ENCODE results near the gene AMER3.

AMER3 gene

GRCh38 chr2:130790804-130791616 is 35.7 kb downstream of the AMER3 start:
- H3K79me2 ChIP-seq (ENCODE audit: low read length), result no peaks in the 10 kb centered on the region
- no peaks in the 10 kb centered on the region for H3K4me1 ChIP-seq (ENCODE audit: low read length)
- H2AFZ ChIP-seq (ENCODE audit: low read length), result peak overlapping the region; percentile 51; the same call in 1 of the 2 replicates
- H3F3A ChIP-seq (ENCODE audit: insufficient read depth, low read length), result no peaks in the 10 kb centered on the region
- no peak overlapping the region for H3K27ac ChIP-seq (ENCODE audit: low read length)
- no peak overlapping the region for H3K9ac ChIP-seq (ENCODE audit: low read length)
- no peak overlapping the region for H3K4me2 ChIP-seq (ENCODE audit: low read depth, low read length)
- DNase-seq, result no peak
- TF ChIP-seq EZH2 (optimal IDR thresholded peaks at IDR 0.05; ENCODE audit: low read depth, low read length) (no peak), EZH2phosphoT487 (IDR thresholded peaks at IDR 0.05; ENCODE audit: low read length) (no peak)
- TF ChIP-seq, protein P1, sequence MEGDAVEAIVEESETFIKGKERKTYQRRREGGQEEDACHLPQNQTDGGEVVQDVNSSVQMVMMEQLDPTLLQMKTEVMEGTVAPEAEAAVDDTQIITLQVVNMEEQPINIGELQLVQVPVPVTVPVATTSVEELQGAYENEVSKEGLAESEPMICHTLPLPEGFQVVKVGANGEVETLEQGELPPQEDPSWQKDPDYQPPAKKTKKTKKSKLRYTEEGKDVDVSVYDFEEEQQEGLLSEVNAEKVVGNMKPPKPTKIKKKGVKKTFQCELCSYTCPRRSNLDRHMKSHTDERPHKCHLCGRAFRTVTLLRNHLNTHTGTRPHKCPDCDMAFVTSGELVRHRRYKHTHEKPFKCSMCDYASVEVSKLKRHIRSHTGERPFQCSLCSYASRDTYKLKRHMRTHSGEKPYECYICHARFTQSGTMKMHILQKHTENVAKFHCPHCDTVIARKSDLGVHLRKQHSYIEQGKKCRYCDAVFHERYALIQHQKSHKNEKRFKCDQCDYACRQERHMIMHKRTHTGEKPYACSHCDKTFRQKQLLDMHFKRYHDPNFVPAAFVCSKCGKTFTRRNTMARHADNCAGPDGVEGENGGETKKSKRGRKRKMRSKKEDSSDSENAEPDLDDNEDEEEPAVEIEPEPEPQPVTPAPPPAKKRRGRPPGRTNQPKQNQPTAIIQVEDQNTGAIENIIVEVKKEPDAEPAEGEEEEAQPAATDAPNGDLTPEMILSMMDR (IDR thresholded peaks at IDR 0.05; ENCODE audit: low read length), result no peak
- H3K9me3 ChIP-seq (replicated peaks; ENCODE audit: insufficient read depth, low read length), result no peaks in the 10 kb centered on the region
- no peaks in the 10 kb centered on the region for H3K9me2 ChIP-seq (replicated peaks; ENCODE audit: insufficient read depth, low read length)
- H3K4me3 ChIP-seq (ENCODE audit: low read length), result no peak overlapping the region
- no peaks in the 10 kb centered on the region for H3K27me3 ChIP-seq (replicated peaks; ENCODE audit: insufficient read depth, low read length)
- H4K20me1 ChIP-seq (ENCODE audit: insufficient read depth, low read length), result no peaks in the 10 kb centered on the region
- H3K36me3 ChIP-seq (replicated peaks; ENCODE audit: insufficient read depth, low read length), result no peaks in the 10 kb centered on the region

- H3K27ac ChIP-seq (ENCODE audit: low read length), result no peak overlapping the region
- no peak overlapping the region for H3K4me3 ChIP-seq (ENCODE audit: low read length)
- H2AFZ ChIP-seq (ENCODE audit: low read length), result peak overlapping the region; percentile 51; the same call in 1 of the 2 replicates
- TF ChIP-seq, protein P1 (IDR thresholded peaks at IDR 0.05; ENCODE audit: low read length), result no peak
- no peak for TF ChIP-seq EZH2phosphoT487 (IDR thresholded peaks at IDR 0.05; ENCODE audit: low read length)
- TF ChIP-seq EZH2 (optimal IDR thresholded peaks at IDR 0.05; ENCODE audit: low read depth, low read length), result no peak
- H3K4me1 ChIP-seq (ENCODE audit: low read length), result no peaks in the 10 kb centered on the region
- no peak overlapping the region for H3K4me2 ChIP-seq (ENCODE audit: low read depth, low read length)
- H3K9me2 ChIP-seq (replicated peaks; ENCODE audit: insufficient read depth, low read length), result no peaks in the 10 kb centered on the region
- no peaks in the 10 kb centered on the region for H4K20me1 ChIP-seq (ENCODE audit: insufficient read depth, low read length)
- no peaks in the 10 kb centered on the region for H3K27me3 ChIP-seq (replicated peaks; ENCODE audit: insufficient read depth, low read length)
- H3K9me3 ChIP-seq (replicated peaks; ENCODE audit: insufficient read depth, low read length), result no peaks in the 10 kb centered on the region
- peak; percentile 53 for DNase-seq
- H3F3A ChIP-seq (ENCODE audit: insufficient read depth, low read length), result no peaks in the 10 kb centered on the region
- no peaks in the 10 kb centered on the region for H3K36me3 ChIP-seq (replicated peaks; ENCODE audit: insufficient read depth, low read length)
- H3K9ac ChIP-seq (ENCODE audit: low read length), result no peak overlapping the region
- no peaks in the 10 kb centered on the region for H3K79me2 ChIP-seq (ENCODE audit: low read length)
Measured at GRCh38 chr2:130791617-130791939, 36.2 kb downstream of the AMER3 start.

DNA sequence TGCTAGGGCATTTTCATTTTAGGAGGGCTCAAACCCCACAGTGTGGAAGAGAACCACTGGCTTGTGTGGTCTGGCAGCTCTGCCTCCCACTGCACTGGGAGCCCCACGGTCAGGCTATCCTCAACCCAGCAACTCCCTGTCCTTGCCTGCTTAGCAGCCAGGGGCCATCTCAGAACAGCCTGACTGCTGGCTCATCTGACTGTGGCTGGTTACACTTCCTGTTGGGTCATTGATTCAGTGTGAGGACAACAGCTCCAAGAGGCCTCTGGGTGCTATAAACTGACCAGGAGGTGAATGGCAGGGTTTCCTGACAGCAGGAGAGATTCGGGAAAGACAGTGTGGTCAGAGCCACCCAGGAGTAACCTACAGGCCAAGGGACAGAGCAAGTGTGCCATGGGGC is 40.1 kb downstream of the AMER3 start:
- Histone ChIP-seq H2AFZ (ENCODE audit: low read length) (no peak overlapping the region), H3K4me2 (ENCODE audit: low read depth, low read length) (no peak overlapping the region), H3K9me2 (replicated peaks; ENCODE audit: insufficient read depth, low read length) (no peaks in the 10 kb centered on the region), H4K20me1 (ENCODE audit: insufficient read depth, low read length) (no peaks in the 10 kb centered on the region), H3K4me1 (ENCODE audit: low read length) (no peaks in the 10 kb centered on the region), H3K27ac (ENCODE audit: low read length) (no peak overlapping the region), H3K4me3 (ENCODE audit: low read length) (no peak overlapping the region), H3K79me2 (ENCODE audit: low read length) (no peaks in the 10 kb centered on the region), H3K36me3 (replicated peaks; ENCODE audit: insufficient read depth, low read length) (no peaks in the 10 kb centered on the region), H3K27me3 (replicated peaks; ENCODE audit: insufficient read depth, low read length) (no peaks in the 10 kb centered on the region), H3K9me3 (replicated peaks; ENCODE audit: insufficient read depth, low read length) (no peaks in the 10 kb centered on the region), H3F3A (ENCODE audit: insufficient read depth, low read length) (no peaks in the 10 kb centered on the region), H3K9ac (ENCODE audit: low read length) (no peak overlapping the region)
- no peak for TF ChIP-seq EZH2phosphoT487 (IDR thresholded peaks at IDR 0.05; ENCODE audit: low read length)
- no peak for TF ChIP-seq EZH2 (optimal IDR thresholded peaks at IDR 0.05; ENCODE audit: low read depth, low read length)
- TF ChIP-seq, protein P1 (IDR thresholded peaks at IDR 0.05; ENCODE audit: low read length), result no peak
- no peak for DNase-seq
